ENCODE data around the gene DCK. TPM values are rescaled to one million over a fixed set of nuclear protein-coding genes. Genes with fewer than 3 reads are reported as not detected.
"Not testable (repeated sequence)": the region's sequence is repeated elsewhere in the genome, so short reads cannot be mapped to it uniquely, and the experiment has no call there.

The DCK gene
- total RNA-seq, 4 donors from 2014 or later: 6.3 to 17.2 (median 11.8) TPM

DNA sequence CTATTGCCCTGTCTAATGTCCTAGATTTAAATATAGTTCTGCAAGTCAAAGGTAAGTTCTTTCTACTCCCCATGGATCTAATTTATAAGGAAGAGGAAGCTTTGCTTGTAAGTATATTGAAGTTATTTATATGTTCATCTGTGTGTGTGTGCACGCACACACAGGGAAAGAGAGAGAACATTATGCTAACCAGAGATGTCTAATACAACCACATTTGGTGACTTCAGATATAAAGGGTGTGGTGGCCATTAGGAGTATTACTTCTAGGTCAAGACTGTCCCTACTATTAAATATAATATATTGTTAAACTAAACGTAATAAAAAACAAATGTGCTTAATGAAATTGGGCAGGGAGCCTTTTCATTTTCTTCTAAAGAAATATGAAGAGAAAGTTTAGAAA, 4.1 kb downstream of the DCK start:
- no peak for ATAC-seq
- in situ Hi-C loops (cut with MboI; ENCODE audit: low sequenced_read_pairs in 4 of 4): loop anchor here in 2 of 4 donors (25.0 kb wide), 2 partner anchors 310 to 335 kb away; partner anchors contain the start of genes JCHAIN (in 1 of the 2) and UTP3 (in 1 of the 2)
- TF ChIP-seq, protein P1, sequence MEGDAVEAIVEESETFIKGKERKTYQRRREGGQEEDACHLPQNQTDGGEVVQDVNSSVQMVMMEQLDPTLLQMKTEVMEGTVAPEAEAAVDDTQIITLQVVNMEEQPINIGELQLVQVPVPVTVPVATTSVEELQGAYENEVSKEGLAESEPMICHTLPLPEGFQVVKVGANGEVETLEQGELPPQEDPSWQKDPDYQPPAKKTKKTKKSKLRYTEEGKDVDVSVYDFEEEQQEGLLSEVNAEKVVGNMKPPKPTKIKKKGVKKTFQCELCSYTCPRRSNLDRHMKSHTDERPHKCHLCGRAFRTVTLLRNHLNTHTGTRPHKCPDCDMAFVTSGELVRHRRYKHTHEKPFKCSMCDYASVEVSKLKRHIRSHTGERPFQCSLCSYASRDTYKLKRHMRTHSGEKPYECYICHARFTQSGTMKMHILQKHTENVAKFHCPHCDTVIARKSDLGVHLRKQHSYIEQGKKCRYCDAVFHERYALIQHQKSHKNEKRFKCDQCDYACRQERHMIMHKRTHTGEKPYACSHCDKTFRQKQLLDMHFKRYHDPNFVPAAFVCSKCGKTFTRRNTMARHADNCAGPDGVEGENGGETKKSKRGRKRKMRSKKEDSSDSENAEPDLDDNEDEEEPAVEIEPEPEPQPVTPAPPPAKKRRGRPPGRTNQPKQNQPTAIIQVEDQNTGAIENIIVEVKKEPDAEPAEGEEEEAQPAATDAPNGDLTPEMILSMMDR (IDR thresholded peaks at IDR 0.05 in 4 of 5, conservative IDR thresholded peaks at IDR 0.05 in 1 of 5): peak in 1 of 5 experiments; percentile 14
- no peak for TF ChIP-seq POLR2A (IDR thresholded peaks at IDR 0.05)
- Histone ChIP-seq H3K27me3 (no peaks in the 10 kb centered on the region), H3K4me1 (peaks cover 11 to 14% of the 10 kb centered on the region in 2 donors), H3K4me3 (no peak overlapping the region), H3K9me3 (no peaks in the 10 kb centered on the region), H3K27ac (no peak overlapping the region), H3K36me3 (no peaks in the 10 kb centered on the region)
- intact Hi-C loops (cut with DNase I; ENCODE audit: low total_unique reads): loop anchor here (10.0 kb wide), 1 partner anchor 187 kb away; no protein-coding TSS in a partner anchor
- DNase-seq: no peak

DNA sequence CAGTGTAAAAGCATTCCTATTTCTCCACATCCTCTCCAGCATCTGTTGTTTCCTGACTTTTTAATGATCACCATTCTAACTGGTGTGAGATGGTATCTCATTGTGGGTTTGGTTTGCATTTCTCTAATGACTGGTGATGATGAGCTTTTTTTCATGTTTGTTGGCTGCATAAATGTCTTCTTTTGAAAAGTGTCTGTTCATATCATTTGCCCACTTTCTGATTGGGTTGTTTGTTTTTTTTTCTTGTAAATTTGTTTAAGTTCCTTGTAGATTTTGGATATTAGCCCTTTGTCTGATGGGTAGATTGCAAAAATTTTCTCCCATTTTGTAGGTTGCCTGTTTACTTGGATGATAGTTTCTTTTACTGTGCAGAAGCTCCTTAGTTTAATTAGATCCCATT, 6.2 kb downstream of the DCK start:
- H3K9me3 ChIP-seq, DNase-seq, H3K4me1 ChIP-seq, H3K27ac ChIP-seq, H3K4me3 ChIP-seq, H3K36me3 ChIP-seq, ATAC-seq, H3K27me3 ChIP-seq: not testable (repeated sequence)
- intact Hi-C loops (cut with DNase I; ENCODE audit: low total_unique reads) (loop anchor here (10.0 kb wide), 1 partner anchor 185 kb away; no protein-coding TSS in a partner anchor), in situ Hi-C loops (cut with MboI; ENCODE audit: low sequenced_read_pairs in 4 of 4) (loop anchor here (25.0 kb wide), 2 partner anchors 312 to 337 kb away; partner anchors contain the start of genes JCHAIN (in 3 of the 4) and UTP3 (in 1 of the 4))

DNA sequence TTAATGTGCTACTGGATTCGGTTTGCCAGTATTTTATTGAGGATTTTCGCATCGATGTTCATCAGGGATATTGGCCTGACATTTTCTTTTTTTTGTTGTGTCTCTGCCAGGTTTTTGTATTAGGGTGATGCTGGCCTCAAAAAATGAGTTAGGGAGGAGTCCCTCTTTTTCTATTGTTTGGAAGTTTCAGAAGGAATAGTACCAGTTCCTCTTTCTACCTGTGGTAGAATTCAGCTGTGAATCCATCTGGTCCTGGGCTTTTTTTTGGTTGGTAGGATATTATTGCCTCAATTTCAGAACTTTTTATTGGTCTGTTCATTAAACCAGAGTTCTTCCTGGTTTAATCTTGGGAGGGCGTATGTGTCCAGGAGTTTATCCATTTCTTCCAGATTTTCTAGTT, 7.9 kb downstream of the DCK start:
- H3K27ac ChIP-seq; H3K27me3 ChIP-seq; DNase-seq; H3K4me3 ChIP-seq; H3K4me1 ChIP-seq; H3K36me3 ChIP-seq; intact Hi-C loops (cut with DNase I; ENCODE audit: low total_unique reads); H3K9me3 ChIP-seq; ATAC-seq: not testable (repeated sequence)
- in situ Hi-C loops (cut with MboI; ENCODE audit: low sequenced_read_pairs in 4 of 4): loop anchor here in 2 of 4 donors (25.0 kb wide), 1 partner anchor 339 kb away; the partner anchor contains the start of gene JCHAIN (in 2 of the 2)

DNA sequence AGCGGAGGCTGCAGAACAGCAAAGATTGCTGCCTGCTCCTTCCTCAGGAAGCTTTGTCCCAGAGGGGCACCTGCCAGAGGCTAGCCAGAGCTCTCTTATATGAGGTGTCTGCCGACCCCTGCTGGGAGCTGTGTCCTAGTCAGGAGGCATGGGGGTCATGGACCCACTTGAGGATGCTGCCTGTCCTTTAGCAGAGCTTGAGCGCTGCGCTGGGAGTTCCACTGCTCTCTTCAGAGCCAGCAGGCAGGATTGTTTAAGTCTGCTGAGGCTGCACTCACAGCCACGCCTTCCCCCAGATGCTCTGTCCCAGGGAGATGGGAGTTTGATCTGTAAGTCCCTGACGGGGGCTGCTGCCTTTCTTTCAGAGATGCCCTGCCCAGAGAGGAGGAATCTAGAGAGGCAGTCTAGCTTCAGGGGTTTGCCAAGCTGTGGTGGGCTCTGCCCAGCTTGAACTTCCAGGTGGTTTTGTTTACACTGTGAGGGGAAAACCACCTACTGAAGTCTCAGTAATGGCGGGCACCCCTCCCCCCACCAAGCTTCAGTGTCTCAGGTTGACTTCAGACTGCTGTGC, 10.9 kb downstream of the DCK start:
- Histone ChIP-seq H3K4me1 (no peaks in the 10 kb centered on the region), H3K4me3 (no peak overlapping the region), H3K27ac (no peak overlapping the region), H3K9me3 (no peaks in the 10 kb centered on the region), H3K36me3 (no peaks in the 10 kb centered on the region), H3K27me3 (no peaks in the 10 kb centered on the region)
- in situ Hi-C loops (cut with MboI; ENCODE audit: low sequenced_read_pairs in 4 of 4): loop anchor here in 2 of 4 donors (25.0 kb wide), 1 partner anchor 342 kb away; the partner anchor contains the start of gene JCHAIN (in 2 of the 2)
- DNase-seq (no peak), ATAC-seq (no peak)
- TF ChIP-seq, protein P1 (IDR thresholded peaks at IDR 0.05 in 4 of 5, conservative IDR thresholded peaks at IDR 0.05 in 1 of 5): no peak
- no peak for TF ChIP-seq POLR2A (IDR thresholded peaks at IDR 0.05)
- intact Hi-C loops (cut with DNase I; ENCODE audit: low total_unique reads): no loop called here

DNA sequence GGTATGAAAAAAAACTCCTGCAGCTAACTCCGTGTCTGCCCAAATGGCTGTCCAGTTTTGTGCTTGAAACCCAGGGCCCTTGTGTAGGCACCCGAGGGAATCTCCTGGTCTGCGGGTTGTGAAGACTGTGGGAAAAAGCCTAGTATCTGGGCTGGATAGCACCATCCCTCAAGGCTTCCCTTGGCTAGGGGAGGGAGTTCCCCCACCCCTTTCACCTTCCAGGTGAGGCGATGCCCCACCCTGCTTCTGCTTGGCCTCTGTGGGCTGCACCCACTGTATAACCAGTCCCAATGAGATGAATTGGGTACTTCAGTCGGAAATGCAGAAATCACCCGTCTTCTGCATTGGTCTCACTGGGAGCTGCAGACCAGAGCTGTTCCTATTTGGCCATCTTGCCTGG, 11.6 kb downstream of the DCK start:
- H3K4me1 ChIP-seq, H3K27ac ChIP-seq, H3K4me3 ChIP-seq, H3K36me3 ChIP-seq, H3K27me3 ChIP-seq, DNase-seq, ATAC-seq, H3K9me3 ChIP-seq: not testable (repeated sequence)
- intact Hi-C loops (cut with DNase I; ENCODE audit: low total_unique reads) (loop anchor here (5.0 kb wide), 1 partner anchor 403 kb away; no protein-coding TSS in a partner anchor), in situ Hi-C loops (cut with MboI; ENCODE audit: low sequenced_read_pairs in 4 of 4) (loop anchor here in 2 of 4 donors (25.0 kb wide), 1 partner anchor 343 kb away; the partner anchor contains the start of gene JCHAIN (in 2 of the 2))

DNA sequence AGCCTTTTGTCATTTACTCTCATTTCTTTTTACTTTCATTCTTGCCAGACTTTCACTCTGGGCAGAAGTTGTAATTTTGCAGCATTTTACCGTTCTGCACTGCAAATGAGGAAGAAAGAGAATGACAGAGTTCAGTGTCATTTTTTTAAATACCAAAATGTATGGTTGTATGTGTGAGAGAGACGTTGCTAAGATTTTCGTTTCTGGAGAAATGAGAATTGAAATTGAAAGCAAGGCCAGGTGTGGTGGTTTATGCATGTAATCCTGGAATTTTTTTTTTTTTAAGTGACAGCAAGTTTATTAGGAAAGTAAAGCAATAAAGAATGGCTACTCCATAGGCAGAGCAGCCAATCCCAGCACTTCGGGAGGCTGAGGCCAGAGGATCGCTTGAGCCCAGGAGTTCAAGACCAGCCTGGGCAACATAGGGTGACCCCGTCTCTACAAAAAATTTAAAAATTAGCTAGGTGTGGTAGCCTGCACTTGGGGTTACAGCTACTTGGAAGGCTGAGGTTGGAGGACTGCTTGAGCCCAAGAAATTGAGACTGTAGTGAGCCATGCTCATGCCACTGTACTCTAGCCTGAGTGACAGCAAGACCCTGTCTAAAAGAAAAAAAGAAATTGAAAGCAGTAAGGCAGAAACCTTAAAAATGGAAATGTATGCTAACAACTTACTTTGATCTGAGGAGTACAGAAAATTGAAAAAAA, 12.9 kb downstream of the DCK start:
- no peaks in the 10 kb centered on the region for H3K9me3 ChIP-seq
- TF ChIP-seq POLR2A (IDR thresholded peaks at IDR 0.05): no peak
- TF ChIP-seq, protein P1 (IDR thresholded peaks at IDR 0.05 in 4 of 5, conservative IDR thresholded peaks at IDR 0.05 in 1 of 5): no peak
- intact Hi-C loops (cut with DNase I; ENCODE audit: low total_unique reads): loop anchor here (5.0 kb wide), 1 partner anchor 404 kb away; no protein-coding TSS in a partner anchor
- no peak for ATAC-seq
- no peak for DNase-seq
- H3K4me1 ChIP-seq: no peaks in the 10 kb centered on the region
- H3K4me3 ChIP-seq: no peak overlapping the region
- in situ Hi-C loops (cut with MboI; ENCODE audit: low sequenced_read_pairs in 4 of 4): loop anchor here in 2 of 4 donors (25.0 kb wide), 1 partner anchor 344 kb away; the partner anchor contains the start of gene JCHAIN (in 2 of the 2)
- no peaks in the 10 kb centered on the region for H3K27me3 ChIP-seq
- no peak overlapping the region for H3K27ac ChIP-seq
- H3K36me3 ChIP-seq: no peaks in the 10 kb centered on the region
